Keratinocyte (primary cell): ENCODE data around the gene CCDC157.

ENCODE experiments used
- CTCF ChIP-seq, 3 experiments: IDR thresholded peaks in 1 of 3; conservative IDR thresholded peaks in 1 of 3; optimal IDR thresholded peaks in 1 of 3; 2 replicates in 2 of 3; 3 replicates in 1 of 3; pipeline versions ENCODE3 to v1.5.1; 2011; ENCODE audit warnings: low read length in 3 of 3, mild to moderate bottlenecking in 3 of 3, moderate library complexity in 2 of 3, control low read depth in 1 of 3, inconsistent platforms in 1 of 3; ENCODE audit not compliant: insufficient read depth in 2 of 3; ENCODE audit errors: extremely low read depth in 1 of 3
- EZH2 ChIP-seq: IDR thresholded peaks from one replicate; pipeline ENCODE4 v1.6.1; 2012; ENCODE audit warnings: inconsistent platforms, mild to moderate bottlenecking, low read length, moderate library complexity

GRCh38 chr22:30357650-30358215, 926 bp downstream of the CCDC157 start:
- no peak for TF ChIP-seq CTCF (optimal IDR thresholded peaks at IDR 0.05 in 1 of 3, IDR thresholded peaks at IDR 0.05 in 1 of 3, conservative IDR thresholded peaks at IDR 0.05 in 1 of 3; ENCODE audit: extremely low read depth in 1 of 3, insufficient read depth in 2 of 3, low read length in 3 of 3)
- no peak for TF ChIP-seq EZH2
